WI38 (cell line): ENCODE data around the gene NEDD9.
A peak's percentile ranks its signal among the peaks of the same experiment; 100 is the strongest.

Experiments used
- H3K4me3 ChIP-seq: 2 replicates; pipeline ENCODE4 v1.5.1; 2011; ENCODE audit warnings: low read depth, mild to moderate bottlenecking, control low read depth, low read length
- CTCF ChIP-seq: IDR thresholded peaks from 2 replicates; pipeline ENCODE4 v1.5.1; 2012; ENCODE audit warnings: low read depth, mild to moderate bottlenecking, control low read depth, low read length

The NEDD9 gene

GRCh38 chr6:11149551-11149950 is 82.9 kb downstream of the NEDD9 start:
- TF ChIP-seq CTCF: no peak
- H3K4me3 ChIP-seq: no peak overlapping the region

GRCh38 chr6:11146117-11146826 is 86.2 kb downstream of the NEDD9 start:
- no peak for TF ChIP-seq CTCF
- H3K4me3 ChIP-seq: no peak overlapping the region

- TF ChIP-seq CTCF: peak; percentile 77
- H3K4me3 ChIP-seq: no peak overlapping the region
Measured at GRCh38 chr6:11144393-11144851, 88.0 kb downstream of the NEDD9 start.

GRCh38 chr6:11143394-11144371 is 88.8 kb downstream of the NEDD9 start:
- H3K4me3 ChIP-seq: no peak overlapping the region
- no peak for TF ChIP-seq CTCF

GRCh38 chr6:11142296-11143027 is 90.0 kb downstream of the NEDD9 start:
- TF ChIP-seq CTCF: no peak
- no peak overlapping the region for H3K4me3 ChIP-seq

GRCh38 chr6:11141295-11141694 is 91.2 kb downstream of the NEDD9 start:
- no peak for TF ChIP-seq CTCF
- no peak overlapping the region for H3K4me3 ChIP-seq
